OCI-LY7 (cell line): ENCODE measurements around the gene NCAM1. TPM values are rescaled to one million over a fixed set of nuclear protein-coding genes. Genes with fewer than 3 reads are reported as not detected.

ENCODE experiments used
- BruUV-seq: library from RNA; stranded (reverse); fragments of 400-500 nt; replicated peaks from 2 replicates; lab custom pipeline; 2021; lab: Mats Ljungman, UMichigan
- CTCF ChIA-PET: fragments of 300-600 bp; sonication (Branson Sonifier 250); formaldehyde crosslinking; loops from one replicate; lab custom pipeline; 2022; ENCODE audit warnings: antibody characterized with exemption; ENCODE audit not compliant: unreplicated experiment; lab: Charles Lee
- POLR2A ChIA-PET: fragments of 300-600 bp; sonication (Branson Sonifier 250); formaldehyde crosslinking; loops from one replicate; lab custom pipeline; 2022; ENCODE audit warnings: antibody characterized with exemption; lab: Charles Lee
- DNase-seq: peaks from one replicate; pipeline ENCODE4 v3.0.0-alpha.2; 2015; ENCODE audit warnings: low spot score
- H2AFZ ChIP-seq: fragments of 200-600 bp; sonication (generic), shearing (Covaris generic); 2 replicates; pipeline ENCODE4 v1.6.1; 2014; ENCODE audit warnings: mild to moderate bottlenecking, antibody characterized with exemption, low read length, moderate library complexity
- H3K27ac ChIP-seq: fragments of 200-600 bp; sonication (generic); 2 replicates; pipeline ENCODE4 v1.5.1; 2014; ENCODE audit warnings: mixed run types, low read depth, mild to moderate bottlenecking, moderate library complexity, low read length, inconsistent platforms; ENCODE audit not compliant: poor library complexity, severe bottlenecking
- H3K36me3 ChIP-seq: fragments of 200-600 bp; sonication (generic); 2 replicates; pipeline ENCODE4 v1.6.1; 2014; ENCODE audit warnings: mild to moderate bottlenecking, antibody characterized with exemption, low read length, moderate library complexity, mixed read lengths; ENCODE audit not compliant: insufficient read depth
- H3K4me1 ChIP-seq: fragments of 200-600 bp; sonication (generic); 2 replicates; pipeline ENCODE4 v1.5.1; 2014; ENCODE audit warnings: mild to moderate bottlenecking, low read length; ENCODE audit not compliant: insufficient read depth, poor library complexity, severe bottlenecking
- H3K4me2 ChIP-seq: fragments of 200-600 bp; sonication (generic); 2 replicates; pipeline ENCODE4 v1.6.1; 2014; ENCODE audit warnings: mild to moderate bottlenecking, low read length
- H3K4me3 ChIP-seq: fragments of 200-600 bp; sonication (generic); 2 replicates; pipeline ENCODE4 v1.5.1; 2014; ENCODE audit warnings: mild to moderate bottlenecking, low read depth, low read length; ENCODE audit not compliant: poor library complexity, severe bottlenecking
- H3K79me2 ChIP-seq: fragments of 200-600 bp; sonication (generic); 2 replicates; pipeline ENCODE4 v1.6.1; 2016; ENCODE audit warnings: low read depth, mild to moderate bottlenecking, low read length, moderate library complexity, mixed read lengths; ENCODE audit not compliant: insufficient read depth
- H3K9me2 ChIP-seq: fragments of 200-600 bp; sonication (generic); 2 replicates; pipeline ENCODE4 v1.6.1; 2016; ENCODE audit warnings: mild to moderate bottlenecking, low read length, mixed read lengths; ENCODE audit not compliant: insufficient read depth
- H3K9me3 ChIP-seq: fragments of 200-600 bp; sonication (generic); 2 replicates; pipeline ENCODE4 v1.6.1; 2014; ENCODE audit warnings: mild to moderate bottlenecking, mixed run types, low read length, mixed read lengths
- H4K20me1 ChIP-seq: fragments of 200-600 bp; sonication (generic); 2 replicates; pipeline ENCODE4 v1.6.1; 2014; ENCODE audit warnings: mild to moderate bottlenecking, antibody characterized with exemption, low read length, moderate library complexity, mixed read lengths; ENCODE audit not compliant: insufficient read depth
- EZH2phosphoT487 ChIP-seq: fragments of 200-600 bp; sonication (generic); IDR thresholded peaks from 2 replicates; pipeline ENCODE4 v1.6.1; 2018; ENCODE audit warnings: low read depth, borderline replicate concordance, mild to moderate bottlenecking, mixed run types, antibody characterized with exemption, low read length, moderate library complexity, mixed read lengths
- intact Hi-C: fragments of 100-400 bp; cut with micrococcal nuclease; formaldehyde crosslinking; loops from one replicate; pipeline ENCODE4 v1.10.0; 2022; ENCODE audit not compliant: unreplicated experiment
- total RNA-seq, 2 experiments: library from RNA; depleted of rRNA in 1 of 2; stranded (reverse); fragments of >200 nt in 1 of 2; shearing (Covaris generic) in 1 of 2; gene quantifications; 2 replicates each; pipeline ENCODE4 v1.2.3, GENCODE V29; 2014 to 2022
- TF ChIP-seq, protein P1 (sequence below): fragments of 200-600 bp; sonication (generic); conservative IDR thresholded peaks from 2 replicates; pipeline ENCODE4 v1.5.1; 2014; ENCODE audit warnings: mild to moderate bottlenecking, antibody characterized with exemption, low read length, moderate library complexity, mixed read lengths

NCAM1 gene
- total RNA-seq, 2 experiments from 2014 or later = not detected

DNA sequence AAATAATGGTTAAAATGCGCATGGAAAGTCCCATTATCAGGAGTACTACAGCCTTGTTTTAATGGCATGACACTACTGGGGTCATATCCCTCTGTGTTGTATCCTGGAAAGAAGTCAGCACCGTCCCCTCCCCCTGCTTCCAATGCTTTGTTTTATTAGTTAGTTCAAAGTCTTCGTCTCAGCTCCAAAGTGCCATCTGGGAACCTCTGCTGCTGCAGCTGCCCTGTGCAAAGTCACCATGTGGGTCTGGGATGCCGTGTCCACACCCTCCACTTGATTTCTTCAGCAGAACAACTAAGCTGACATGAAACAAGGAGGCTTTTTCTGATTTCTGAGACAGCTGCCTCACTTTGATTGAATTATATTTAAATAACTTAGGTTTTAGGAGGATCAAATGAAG is 29.5 kb upstream of the NCAM1 start:
- Histone ChIP-seq H3K36me3 (no peaks in the 10 kb centered on the region), H3K4me1 (no peaks in the 10 kb centered on the region), H3K4me3 (no peak overlapping the region), H3K27ac (no peak overlapping the region), H4K20me1 (no peaks in the 10 kb centered on the region), H3K9me3 (no peaks in the 10 kb centered on the region), H3K4me2 (no peak overlapping the region), H3K9me2 (no peaks in the 10 kb centered on the region), H2AFZ (no peak overlapping the region), H3K79me2 (no peaks in the 10 kb centered on the region)
- TF ChIP-seq, protein P1, sequence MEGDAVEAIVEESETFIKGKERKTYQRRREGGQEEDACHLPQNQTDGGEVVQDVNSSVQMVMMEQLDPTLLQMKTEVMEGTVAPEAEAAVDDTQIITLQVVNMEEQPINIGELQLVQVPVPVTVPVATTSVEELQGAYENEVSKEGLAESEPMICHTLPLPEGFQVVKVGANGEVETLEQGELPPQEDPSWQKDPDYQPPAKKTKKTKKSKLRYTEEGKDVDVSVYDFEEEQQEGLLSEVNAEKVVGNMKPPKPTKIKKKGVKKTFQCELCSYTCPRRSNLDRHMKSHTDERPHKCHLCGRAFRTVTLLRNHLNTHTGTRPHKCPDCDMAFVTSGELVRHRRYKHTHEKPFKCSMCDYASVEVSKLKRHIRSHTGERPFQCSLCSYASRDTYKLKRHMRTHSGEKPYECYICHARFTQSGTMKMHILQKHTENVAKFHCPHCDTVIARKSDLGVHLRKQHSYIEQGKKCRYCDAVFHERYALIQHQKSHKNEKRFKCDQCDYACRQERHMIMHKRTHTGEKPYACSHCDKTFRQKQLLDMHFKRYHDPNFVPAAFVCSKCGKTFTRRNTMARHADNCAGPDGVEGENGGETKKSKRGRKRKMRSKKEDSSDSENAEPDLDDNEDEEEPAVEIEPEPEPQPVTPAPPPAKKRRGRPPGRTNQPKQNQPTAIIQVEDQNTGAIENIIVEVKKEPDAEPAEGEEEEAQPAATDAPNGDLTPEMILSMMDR = no peak
- no peak for TF ChIP-seq EZH2phosphoT487
- no peak for DNase-seq
- intact Hi-C loops = no loop called here
- POLR2A ChIA-PET = no interaction called here
- CTCF ChIA-PET = no interaction called here
- BruUV-seq = no TSS peak

DNA sequence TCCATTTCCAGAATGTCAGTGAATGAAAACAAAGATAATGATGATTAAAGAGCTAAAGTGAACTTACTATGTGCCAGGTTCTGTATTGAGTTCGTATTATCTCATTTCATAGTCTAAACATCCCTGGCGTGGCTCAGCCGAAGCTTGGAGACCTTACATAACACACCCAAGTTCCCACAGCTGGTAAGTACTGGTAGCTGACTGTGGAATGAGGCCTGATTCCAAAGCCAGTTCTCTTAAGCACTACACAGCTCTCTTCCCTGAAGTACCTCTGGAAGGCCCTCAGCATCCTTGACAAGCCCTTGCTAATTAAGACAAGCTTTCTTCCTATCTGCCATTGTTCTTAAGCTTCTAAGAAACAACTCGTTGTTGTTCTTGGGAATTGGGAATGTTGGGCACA is 28.6 kb upstream of the NCAM1 start:
- Histone ChIP-seq H3K4me1 (no peaks in the 10 kb centered on the region), H3K79me2 (no peaks in the 10 kb centered on the region), H3K4me3 (no peak overlapping the region), H4K20me1 (no peaks in the 10 kb centered on the region), H3K36me3 (no peaks in the 10 kb centered on the region), H3K27ac (no peak overlapping the region), H3K9me3 (no peaks in the 10 kb centered on the region), H3K4me2 (no peak overlapping the region), H3K9me2 (no peaks in the 10 kb centered on the region), H2AFZ (no peak overlapping the region)
- TF ChIP-seq, protein P1 = no peak
- no peak for TF ChIP-seq EZH2phosphoT487
- no peak for DNase-seq
- intact Hi-C loops = no loop called here
- ChIA-PET CTCF (no interaction called here), POLR2A (interaction anchor here (0.7 to 1.1 kb wide), 2 partner anchors 15 to 199 kb away, joined by 3 to 4 read pairs; no protein-coding TSS in a partner anchor)
- BruUV-seq = no TSS peak

DNA sequence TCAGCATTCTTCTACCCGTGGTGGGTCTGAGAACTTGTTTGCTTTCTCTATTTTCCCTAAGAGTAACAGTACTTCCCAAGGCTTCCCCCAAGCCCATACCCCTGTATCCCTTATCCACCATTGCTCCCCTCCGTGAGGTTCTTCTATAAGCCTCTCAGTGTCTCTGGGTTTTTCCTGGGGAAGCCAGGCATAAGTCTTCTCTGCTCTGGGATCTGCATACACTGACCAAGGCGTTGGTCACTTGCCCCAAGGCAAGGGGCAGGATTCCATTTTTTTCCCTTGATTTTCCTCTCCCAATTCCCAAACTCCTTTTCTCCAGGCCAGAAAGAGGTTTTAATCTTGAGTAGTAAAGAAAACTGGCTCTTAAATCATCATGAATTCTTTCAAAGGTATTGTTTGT is 27.2 kb upstream of the NCAM1 start:
- no TSS peak for BruUV-seq
- H3K27ac ChIP-seq = no peak overlapping the region
- POLR2A ChIA-PET = no interaction called here
- H3K4me1 ChIP-seq = no peaks in the 10 kb centered on the region
- H4K20me1 ChIP-seq = no peaks in the 10 kb centered on the region
- H3K4me2 ChIP-seq = no peak overlapping the region
- no peak for DNase-seq
- no peak overlapping the region for H2AFZ ChIP-seq
- no peaks in the 10 kb centered on the region for H3K9me2 ChIP-seq
- no peaks in the 10 kb centered on the region for H3K9me3 ChIP-seq
- H3K36me3 ChIP-seq = no peaks in the 10 kb centered on the region
- intact Hi-C loops = no loop called here
- CTCF ChIA-PET = no interaction called here
- no peaks in the 10 kb centered on the region for H3K79me2 ChIP-seq
- no peak for TF ChIP-seq EZH2phosphoT487
- TF ChIP-seq, protein P1 = no peak
- H3K4me3 ChIP-seq = no peak overlapping the region
